OCI-LY3 (cell line): ENCODE measurements around the gene DHDH.

Experiments
- CTCF ChIP-seq: fragments of 200-600, 300-600 bp; sonication (generic); IDR thresholded peaks from 2 replicates; pipeline ENCODE4 v1.5.1; 2014; ENCODE audit warnings: antibody characterized with exemption, low read length, low read depth
- EZH2phosphoT487 ChIP-seq: fragments of 200-600 bp; shearing (Covaris generic); IDR thresholded peaks from 2 replicates; pipeline ENCODE4 v1.6.1; 2018; ENCODE audit warnings: antibody characterized with exemption, mixed run types, low read depth

GRCh38 chr19:48907671-48908070, 25.8 kb upstream of the DHDH start:
- TF ChIP-seq CTCF = no peak
- TF ChIP-seq EZH2phosphoT487 = no peak
